Naive thymus-derived CD8-positive, alpha-beta T cell (primary cell): ENCODE data around the gene SNRPA1. TPM values are rescaled to one million over a fixed set of nuclear protein-coding genes. Genes with fewer than 3 reads are reported as not detected.

Source experiments
- ATAC-seq, 2 donors: fragments of 150-1000 bp; cut with Tn5 transposase in 1 of 2; sonication (Bioruptor Pico), chemical (Tn5 transposase) in 1 of 2; 1 replicate in 1 of 2; 2 replicates in 1 of 2; pipeline ENCODE4 v1.10.0; 2021; ENCODE audit warnings: mild to moderate bottlenecking in 2 of 2, moderate library complexity in 2 of 2
- POLR2A ChIA-PET: fragments of 350-600 bp; sonication (Branson Sonifier 250); formaldehyde crosslinking; loops from one replicate; lab custom pipeline; 2021; ENCODE audit warnings: antibody characterized with exemption; lab: Charles Lee
- DNase-seq, 10 donors: peaks; one replicate each; pipeline versions ENCODE4 v3.0.0 to v3.0.0-alpha.2; 2020 to 2022
- H3K27ac Mint-ChIP-seq, 10 donors: one replicate each; pipeline ENCODE4 v1.8.0; 2020 to 2022; ENCODE audit warnings: mild to moderate bottlenecking in 10 of 10, mixed read lengths in 10 of 10, moderate library complexity in 4 of 10, inconsistent platforms in 1 of 10
- H3K27me3 Mint-ChIP-seq, 5 donors: one replicate each; pipeline ENCODE4 v1.8.0; 2021 to 2022; ENCODE audit warnings: mixed read lengths in 5 of 5
- H3K36me3 Mint-ChIP-seq, 3 donors: one replicate each; pipeline ENCODE4 v1.8.0; 2020 to 2022; ENCODE audit warnings: mixed read lengths in 3 of 3, mild to moderate bottlenecking in 2 of 3, inconsistent platforms in 1 of 3
- H3K4me1 Mint-ChIP-seq, 4 donors: one replicate each; pipeline ENCODE4 v1.8.0; 2021 to 2022; ENCODE audit warnings: mixed read lengths in 4 of 4
- H3K4me3 Mint-ChIP-seq, 10 donors: one replicate each; pipeline ENCODE4 v1.8.0; 2020 to 2022; ENCODE audit warnings: mild to moderate bottlenecking in 10 of 10, mixed read lengths in 10 of 10, moderate library complexity in 6 of 10, inconsistent platforms in 1 of 10
- H3K9me3 Mint-ChIP-seq, 9 donors: one replicate each; pipeline ENCODE4 v1.8.0; 2020 to 2022; ENCODE audit warnings: mixed read lengths in 9 of 9, mild to moderate bottlenecking in 3 of 9, inconsistent platforms in 1 of 9, moderate library complexity in 1 of 9
- polyA plus RNA-seq, 3 donors: library from polyadenylated mRNA; unstranded; fragments of 300-500 nt; fragmentation: Illumina TruSeq; gene quantifications; one replicate each; pipeline ENCODE4 v1.2.3, GENCODE V29; 2021
- total RNA-seq, 8 experiments: library from RNA in 2 of 8; stranded (reverse) in 2 of 8; gene quantifications; one replicate each; pipeline ENCODE4 v1.2.3 and lab custom pipeline; 2021 to 2026

Gene SNRPA1
- total and polyA plus RNA-seq, 5 experiments from 2014 or later: 52.5 to 136 (median 68.1) TPM

- Mint-ChIP-seq H3K27me3 (no peaks in the 10 kb centered on the region), H3K4me3 (no peak overlapping the region), H3K4me1 (peaks cover 8 to 20% (median 13%) of the 10 kb centered on the region in 4 donors), H3K36me3 (peaks cover 0 to 87% (median 19%) of the 10 kb centered on the region in 3 donors), H3K27ac (peak overlapping the region in 2 of 10 donors; percentile 4 to 39), H3K9me3 (peaks cover 0 to 3% (median 0%) of the 10 kb centered on the region in 9 donors)
- POLR2A ChIA-PET: no interaction called here
- no peak for ATAC-seq
- DNase-seq: no peak
Observed at GRCh38 chr15:101283931-101284330, 11.1 kb downstream of the SNRPA1 start.

DNA sequence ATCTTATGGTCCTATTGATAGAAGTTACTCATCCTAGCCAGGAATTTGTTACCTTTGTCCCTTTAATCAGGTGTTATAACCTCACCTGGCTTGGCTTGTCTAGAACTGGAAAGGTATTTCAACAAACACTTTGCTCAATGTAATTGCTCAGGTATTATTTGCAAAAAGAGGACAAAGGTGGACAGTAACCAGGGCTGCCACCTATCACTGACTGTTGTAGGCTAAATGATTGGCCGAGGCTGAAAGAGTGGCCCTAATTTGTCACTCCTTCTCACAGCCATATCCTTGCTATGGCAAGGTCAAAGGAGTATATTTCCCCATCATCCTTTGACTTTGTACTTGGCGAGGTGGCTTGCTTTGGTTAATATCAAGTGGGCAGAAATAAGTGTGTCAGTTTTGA, 15.0 kb downstream of the SNRPA1 start:
- ATAC-seq: no peak
- H3K4me3 Mint-ChIP-seq: no peak overlapping the region
- H3K27ac Mint-ChIP-seq: peak overlapping the region in 4 of 10 donors; percentile 25 to 75 (median 55)
- DNase-seq: no peak
- POLR2A ChIA-PET: no interaction called here
- H3K4me1 Mint-ChIP-seq: peaks cover 5 to 25% (median 15%) of the 10 kb centered on the region in 4 donors
- peaks cover 0 to 52% (median 7%) of the 10 kb centered on the region in 3 donors for H3K36me3 Mint-ChIP-seq
- no peaks in the 10 kb centered on the region for H3K9me3 Mint-ChIP-seq
- H3K27me3 Mint-ChIP-seq: no peaks in the 10 kb centered on the region

GRCh38 chr15:101277943-101278564, 17.0 kb downstream of the SNRPA1 start:
- no peaks in the 10 kb centered on the region for H3K27me3 Mint-ChIP-seq
- peaks cover 7 to 27% (median 20%) of the 10 kb centered on the region in 4 donors for H3K4me1 Mint-ChIP-seq
- peaks cover 8 to 52% (median 17%) of the 10 kb centered on the region in 3 donors for H3K36me3 Mint-ChIP-seq
- H3K27ac Mint-ChIP-seq: peak overlapping the region; percentile 61 to 95 (median 92)
- no peak for DNase-seq
- ATAC-seq: no peak
- peak overlapping the region; percentile 85 to 100 (median 90) for H3K4me3 Mint-ChIP-seq
- POLR2A ChIA-PET: interaction anchor here (1.6 kb wide), 1 partner anchor 16 kb away, joined by 10 read pairs; the partner anchor contains the start of gene SNRPA1
- H3K9me3 Mint-ChIP-seq: no peaks in the 10 kb centered on the region

- Mint-ChIP-seq H3K9me3 (no peaks in the 10 kb centered on the region), H3K27ac (peak within 1 kb of the TSS; percentile 87 to 98 (median 95)), H3K4me3 (peak within 1 kb of the TSS; percentile 90 to 100 (median 96)), H3K27me3 (no peaks in the 10 kb centered on the region), H3K4me1 (peaks cover 7 to 27% (median 20%) of the 10 kb centered on the region in 4 donors), H3K36me3 (peaks cover 8 to 52% (median 20%) of the 10 kb centered on the region in 3 donors)
- POLR2A ChIA-PET: interaction anchor here (1.6 kb wide), 1 partner anchor 17 kb away, joined by 10 read pairs; the partner anchor contains the start of gene SNRPA1
- ATAC-seq (peak; percentile 96), DNase-seq (peak; percentile 74 to 96 (median 84))
Observed at GRCh38 chr15:101277038-101277822, 17.8 kb downstream of the SNRPA1 start, which contains the start of gene SELENOS. SELENOS (minus strand) TSS chr15:101277485; CDS start chr15:101277417, 68 bp downstream.

GRCh38 chr15:101276501-101277037, 18.5 kb downstream of the SNRPA1 start:
- peaks cover 8 to 52% (median 20%) of the 10 kb centered on the region in 3 donors for H3K36me3 Mint-ChIP-seq
- peak overlapping the region; percentile 90 to 100 (median 96) for H3K4me3 Mint-ChIP-seq
- DNase-seq: peak in 1 of 10 donors; percentile 25
- ATAC-seq: peak in 1 of 2 donors; percentile 19
- POLR2A ChIA-PET: interaction anchor here (0.9 to 1.1 kb wide), 2 partner anchors 18 to 375 kb away, joined by 3 to 4 read pairs; partner anchors contain the start of gene TM2D3
- peaks cover 5 to 27% (median 20%) of the 10 kb centered on the region in 4 donors for H3K4me1 Mint-ChIP-seq
- H3K27ac Mint-ChIP-seq: peak overlapping the region; percentile 84 to 98 (median 95)
- no peaks in the 10 kb centered on the region for H3K9me3 Mint-ChIP-seq
- no peaks in the 10 kb centered on the region for H3K27me3 Mint-ChIP-seq

DNA sequence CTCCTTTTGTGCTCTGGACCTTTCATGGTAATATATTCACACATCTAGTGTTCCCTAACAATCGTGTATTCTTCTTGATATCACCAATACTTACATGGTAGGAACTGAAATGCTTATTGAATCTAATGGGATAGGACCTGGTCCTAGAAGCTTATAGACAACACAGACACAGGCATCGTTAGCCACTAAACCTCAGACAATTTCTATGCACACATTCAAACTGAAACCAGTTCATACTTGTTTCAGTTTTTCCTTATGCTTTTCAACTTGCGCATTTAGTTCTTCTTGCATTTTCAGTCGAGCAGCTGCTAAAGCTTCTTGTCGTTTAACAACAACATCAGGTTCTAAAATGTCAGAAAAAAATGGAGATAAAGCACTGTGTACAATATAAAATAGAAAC, 20.0 kb downstream of the SNRPA1 start:
- ATAC-seq: no peak
- H3K27ac Mint-ChIP-seq: peak overlapping the region in 6 of 10 donors; percentile 0 to 73 (median 12)
- peak overlapping the region in 2 of 10 donors; percentile 25 to 52 for H3K4me3 Mint-ChIP-seq

GRCh38 chr15:101273534-101273933, 21.5 kb downstream of the SNRPA1 start:
- POLR2A ChIA-PET: no interaction called here
- H3K9me3 Mint-ChIP-seq: no peaks in the 10 kb centered on the region
- H3K36me3 Mint-ChIP-seq: peaks cover 8 to 59% (median 18%) of the 10 kb centered on the region in 3 donors

More for the DNA sequence above, 20.0 kb downstream of the SNRPA1 start:
- Mint-ChIP-seq H3K9me3 (no peaks in the 10 kb centered on the region), H3K4me1 (peaks cover 5 to 27% (median 20%) of the 10 kb centered on the region in 4 donors), H3K36me3 (peaks cover 8 to 47% (median 18%) of the 10 kb centered on the region in 3 donors), H3K27me3 (no peaks in the 10 kb centered on the region)
- no peak for DNase-seq
- POLR2A ChIA-PET: no interaction called here

GRCh38 chr15:101272584-101272983, 22.5 kb downstream of the SNRPA1 start:
- no peak overlapping the region for H3K4me3 Mint-ChIP-seq
- H3K4me1 Mint-ChIP-seq: peaks cover 5 to 19% (median 15%) of the 10 kb centered on the region in 4 donors
- H3K27ac Mint-ChIP-seq: peak overlapping the region in 1 of 10 donors; percentile 79
- ATAC-seq (no peak), DNase-seq (no peak)
- no peaks in the 10 kb centered on the region for H3K27me3 Mint-ChIP-seq
- H3K9me3 Mint-ChIP-seq: no peaks in the 10 kb centered on the region
- POLR2A ChIA-PET: no interaction called here
- H3K36me3 Mint-ChIP-seq: peaks cover 8 to 59% (median 18%) of the 10 kb centered on the region in 3 donors

More at GRCh38 chr15:101273534-101273933, 21.5 kb downstream of the SNRPA1 start:
- no peaks in the 10 kb centered on the region for H3K27me3 Mint-ChIP-seq
- H3K27ac Mint-ChIP-seq: peak overlapping the region in 4 of 10 donors; percentile 13 to 78 (median 46)
- no peak for DNase-seq
- H3K4me3 Mint-ChIP-seq: no peak overlapping the region
- ATAC-seq: no peak
- H3K4me1 Mint-ChIP-seq: peaks cover 5 to 24% (median 19%) of the 10 kb centered on the region in 4 donors

DNA sequence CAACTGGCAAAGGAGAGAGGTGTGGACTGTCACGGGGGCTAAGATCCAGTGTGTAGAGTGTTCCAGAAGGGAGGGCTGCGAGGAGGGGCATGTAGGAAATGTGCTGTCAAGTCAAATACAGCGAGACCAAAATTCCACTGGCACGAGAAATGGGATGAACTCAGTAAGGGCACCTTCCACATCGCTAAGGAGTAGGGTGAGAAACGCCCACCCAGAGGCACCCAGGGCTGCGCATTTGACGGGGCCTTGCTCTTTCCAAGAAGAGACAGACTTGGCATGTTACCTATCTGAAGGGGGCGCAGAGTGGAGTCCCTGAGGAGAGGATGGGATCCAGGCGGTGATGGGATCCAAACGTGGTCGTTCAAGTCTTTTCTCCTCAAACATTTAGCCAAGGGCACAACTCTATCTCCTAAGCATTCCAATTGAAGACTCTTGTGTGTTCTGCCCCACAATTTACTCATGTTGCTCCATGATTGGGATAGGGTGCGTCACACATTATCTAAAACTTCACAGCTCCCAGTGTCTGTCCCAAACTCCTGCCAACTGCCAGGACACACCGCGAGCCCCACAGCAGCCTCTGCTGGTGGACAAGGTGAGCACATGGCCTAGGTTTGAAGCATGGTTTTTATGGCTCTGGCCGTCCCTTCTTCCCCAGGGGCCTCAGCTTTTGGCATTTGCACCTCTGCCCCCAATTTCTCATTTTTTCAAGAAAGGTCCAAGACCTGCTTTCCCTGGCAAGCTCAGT, 25.4 kb downstream of the SNRPA1 start:
- Mint-ChIP-seq H3K9me3 (no peaks in the 10 kb centered on the region), H3K27me3 (no peaks in the 10 kb centered on the region), H3K4me3 (no peak overlapping the region), H3K27ac (peak overlapping the region in 4 of 10 donors; percentile 20 to 88 (median 30)), H3K4me1 (peaks cover 0 to 4% (median 0%) of the 10 kb centered on the region in 4 donors), H3K36me3 (peaks cover 8 to 54% (median 15%) of the 10 kb centered on the region in 3 donors)
- DNase-seq (no peak), ATAC-seq (no peak)
- POLR2A ChIA-PET: no interaction called here

- no peaks in the 10 kb centered on the region for H3K27me3 Mint-ChIP-seq
- no peak overlapping the region for H3K4me3 Mint-ChIP-seq
- no peaks in the 10 kb centered on the region for H3K9me3 Mint-ChIP-seq
- peaks cover 0 to 2% (median 0%) of the 10 kb centered on the region in 4 donors for H3K4me1 Mint-ChIP-seq
- peaks cover 0 to 33% (median 3%) of the 10 kb centered on the region in 3 donors for H3K36me3 Mint-ChIP-seq
- DNase-seq (no peak), ATAC-seq (no peak)
- peak overlapping the region in 3 of 10 donors; percentile 46 to 88 (median 56) for H3K27ac Mint-ChIP-seq
- POLR2A ChIA-PET: interaction anchor here (0.9 to 1.6 kb wide), 2 partner anchors 16 to 18 kb away, joined by 3 read pairs; no protein-coding TSS in a partner anchor
Observed at GRCh38 chr15:101267320-101268104, 27.5 kb downstream of the SNRPA1 start.

DNA sequence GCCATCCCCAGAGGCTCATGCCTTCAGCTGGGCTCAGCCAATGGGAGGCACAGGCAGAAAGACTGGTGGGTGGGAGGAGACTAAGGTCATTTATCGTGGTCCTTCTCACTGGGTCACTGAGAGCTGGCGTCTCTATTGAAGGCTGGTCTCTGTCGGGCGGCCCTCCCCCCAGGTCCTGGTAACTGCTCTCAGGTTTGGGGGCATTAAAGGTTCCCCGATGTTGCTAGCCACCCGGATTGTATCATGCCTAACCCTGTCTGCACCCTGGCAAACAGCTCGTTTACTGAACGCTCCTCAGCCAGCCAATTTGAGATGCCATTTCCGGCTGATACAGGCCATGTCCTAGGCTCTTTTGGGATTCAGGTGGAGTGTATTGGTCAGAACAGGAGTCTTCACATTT, 28.3 kb downstream of the SNRPA1 start:
- DNase-seq (no peak), ATAC-seq (no peak)
- no peaks in the 10 kb centered on the region for H3K9me3 Mint-ChIP-seq
- no peak overlapping the region for H3K4me3 Mint-ChIP-seq
- H3K36me3 Mint-ChIP-seq: peaks cover 0 to 25% (median 3%) of the 10 kb centered on the region in 3 donors
- peaks cover 0 to 2% (median 0%) of the 10 kb centered on the region in 4 donors for H3K4me1 Mint-ChIP-seq
- peaks cover 0 to 2% (median 0%) of the 10 kb centered on the region in 5 donors for H3K27me3 Mint-ChIP-seq
- POLR2A ChIA-PET: interaction anchor here (1.6 kb wide), 1 partner anchor 15 kb away, joined by 3 read pairs; no protein-coding TSS in a partner anchor
- no peak overlapping the region for H3K27ac Mint-ChIP-seq
